Transverse colon (tissue), 4 donors: ENCODE results near the gene ROPN1B. TPM values are rescaled to one million over a fixed set of nuclear protein-coding genes. Genes with fewer than 3 reads are reported as not detected.

ENCODE experiments used
- DNase-seq: peaks from one replicate; pipeline ENCODE4 v3.0.0-alpha.2; 2019
- H3K27ac ChIP-seq, 4 donors: fragments of 200-600 bp; sonication (generic); 2 replicates each; pipeline ENCODE4 v1.5.1; 2016 to 2018; ENCODE audit warnings: inconsistent platforms in 4 of 4
- H3K27me3 ChIP-seq: fragments of 200-600 bp; sonication (generic); 2 replicates; pipeline ENCODE4 v1.5.1; 2017; ENCODE audit warnings: inconsistent platforms
- H3K36me3 ChIP-seq, 4 donors: fragments of 200-600 bp; sonication (generic); 2 replicates each; pipeline ENCODE4 v1.5.1; 2017 to 2019; ENCODE audit warnings: inconsistent platforms in 4 of 4
- H3K4me1 ChIP-seq, 4 donors: fragments of 200-600 bp; sonication (generic); 2 replicates each; pipeline ENCODE4 v1.5.1; 2017 to 2020; ENCODE audit warnings: inconsistent platforms in 4 of 4
- H3K4me3 ChIP-seq, 4 donors: fragments of 200-600 bp; sonication (generic); 1 replicate in 1 of 4; 2 replicates in 3 of 4; pipeline versions ENCODE4 v1.5.1 to v1.6.1; 2017 to 2019; ENCODE audit warnings: inconsistent platforms in 4 of 4
- H3K9me3 ChIP-seq, 2 donors: fragments of 200-600 bp; sonication (generic); 2 replicates each; pipeline ENCODE4 v1.5.1; 2017 to 2019; ENCODE audit warnings: inconsistent platforms in 2 of 2
- CTCF ChIP-seq, 5 experiments: fragments of 200-600 bp in 3 of 5; fragments of 450-650 bp in 2 of 5; sonication (generic) in 3 of 5; IDR thresholded peaks; 1 replicate in 2 of 5; 2 replicates in 3 of 5; pipeline ENCODE4 v1.5.1; 2016 to 2017; ENCODE audit warnings: antibody characterized with exemption in 5 of 5, inconsistent platforms in 3 of 5, mild to moderate bottlenecking in 2 of 5, moderate library complexity in 1 of 5
- EP300 ChIP-seq: sonication (generic); formaldehyde crosslinking; IDR thresholded peaks from one replicate; pipeline ENCODE4 v1.6.1; 2017; ENCODE audit warnings: antibody characterized with exemption, low read depth
- POLR2A ChIP-seq: fragments of 450-650 bp; IDR thresholded peaks from one replicate; pipeline ENCODE4 v1.6.1; 2016; ENCODE audit warnings: antibody characterized with exemption, mild to moderate bottlenecking, moderate library complexity
- POLR2AphosphoS5 ChIP-seq, 3 donors: sonication (generic); formaldehyde crosslinking; IDR thresholded peaks; one replicate each; pipeline ENCODE4 v1.6.1; 2016; ENCODE audit warnings: antibody characterized with exemption in 3 of 3
- WGBS, 2 donors: methylation state at CpG; one replicate each; pipeline ENCODE4 v1.1.5; 2018; ENCODE audit warnings: low coverage in 1 of 2; 5-methylcytosine and 5-hydroxymethylcytosine counted together
- in situ Hi-C, 4 donors: fragments of 200-750 bp; cut with MboI; loops; one replicate each; pipeline versions ENCODE4 v1.15.0 to v1.15.1; 2017; ENCODE audit warnings: low sequenced_read_pairs in 3 of 4, low pct_ligation_motif_present in 1 of 4, low pct_unique_long_range_greater_than_20kb in 1 of 4
- intact Hi-C: fragments of 100-400 bp; cut with DNase I; formaldehyde crosslinking; loops from one replicate; pipeline ENCODE4 v1.15.1; 2023; ENCODE audit warnings: low total_unique reads
- total RNA-seq, 4 donors: library from RNA; depleted of rRNA; stranded (reverse); fragments of >200 nt; gene quantifications; one replicate each; pipeline ENCODE4 v1.1.0, GENCODE V29; 2016

ROPN1B gene
- total RNA-seq, 4 donors from 2014 or later, result not detected

DNA sequence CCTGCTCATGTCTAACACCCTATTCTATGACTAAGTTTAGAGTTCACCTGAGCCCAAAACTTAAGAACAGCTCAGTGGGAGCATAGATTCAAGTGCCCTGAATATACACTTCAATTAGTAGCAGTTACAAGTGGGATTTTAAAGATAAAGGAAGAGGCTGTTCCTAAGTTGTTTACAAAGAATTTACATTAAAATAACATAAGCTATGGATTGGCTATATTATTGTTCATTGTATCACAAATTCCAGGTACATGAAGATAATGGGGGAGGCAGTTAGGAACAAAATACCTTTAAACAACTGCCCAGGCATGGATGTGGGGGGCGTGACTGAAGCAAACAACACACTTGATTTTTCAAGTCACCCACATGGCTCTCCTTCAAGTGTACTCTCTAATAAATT is 52.7 kb downstream of the ROPN1B start:
- in situ Hi-C loops, result no loop called here
- Histone ChIP-seq H3K36me3 (no peaks in the 10 kb centered on the region), H3K4me1 (no peaks in the 10 kb centered on the region), H3K27ac (no peak overlapping the region), H3K4me3 (no peak overlapping the region), H3K27me3 (no peaks in the 10 kb centered on the region), H3K9me3 (no peaks in the 10 kb centered on the region)
- intact Hi-C loops, result no loop called here
- 91 to 94% methylated on average over 1 of the region's 1 CpG for WGBS, 2 donors
- TF ChIP-seq EP300, result no peak
- no peak for TF ChIP-seq CTCF (IDR thresholded peaks at IDR 0.05)
- no peak for TF ChIP-seq POLR2A
- no peak for DNase-seq

GRCh38 chr3:126022741-126023359 is 53.9 kb downstream of the ROPN1B start:
- TF ChIP-seq POLR2A, result no peak
- no peak for TF ChIP-seq POLR2AphosphoS5 (IDR thresholded peaks at IDR 0.05)
- TF ChIP-seq EP300, result no peak
- TF ChIP-seq CTCF (IDR thresholded peaks at IDR 0.05), result no peak
- no peak for DNase-seq
- Histone ChIP-seq H3K4me3 (no peak overlapping the region), H3K4me1 (no peaks in the 10 kb centered on the region), H3K27ac (no peak overlapping the region), H3K9me3 (peaks cover under 1% of the 10 kb centered on the region in 2 donors), H3K27me3 (no peaks in the 10 kb centered on the region), H3K36me3 (no peaks in the 10 kb centered on the region)
- WGBS, 2 donors, result 50 to 95% methylated on average over 1 to 10 of the region's 10 CpGs
- intact Hi-C loops (no loop called here), in situ Hi-C loops (no loop called here)

DNA sequence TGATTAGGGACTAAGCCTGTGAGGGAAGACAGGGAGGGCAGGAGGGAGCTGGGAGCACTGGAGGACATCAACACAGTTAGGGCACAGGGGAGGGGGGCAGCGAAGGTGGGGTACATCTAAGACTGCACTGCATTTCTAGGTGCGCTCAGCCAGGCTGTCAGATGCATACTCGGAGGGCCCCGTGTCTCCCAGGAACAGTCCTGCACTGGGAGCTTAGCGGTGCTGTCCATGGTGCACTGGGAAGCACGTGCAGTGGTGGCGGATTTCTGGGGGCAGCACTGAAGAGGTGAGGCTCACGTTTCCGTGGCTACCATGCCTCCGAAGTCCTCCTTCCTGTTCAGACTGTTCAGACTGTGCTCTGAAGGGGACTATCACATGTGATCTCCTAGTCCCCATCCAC is 54.4 kb downstream of the ROPN1B start:
- no peak for DNase-seq
- in situ Hi-C loops (no loop called here), intact Hi-C loops (no loop called here)
- no peaks in the 10 kb centered on the region for H3K27me3 ChIP-seq
- peaks cover 6% of the 10 kb centered on the region in 2 donors for H3K9me3 ChIP-seq
- no peak overlapping the region for H3K4me3 ChIP-seq
- 84% methylated on average over 10 of the region's 10 CpGs; no CpG with 5 or more reads in 1 of the 2 donors for WGBS, 2 donors
- H3K36me3 ChIP-seq, result no peaks in the 10 kb centered on the region
- no peak overlapping the region for H3K27ac ChIP-seq
- no peaks in the 10 kb centered on the region for H3K4me1 ChIP-seq
- no peak for TF ChIP-seq POLR2AphosphoS5 (IDR thresholded peaks at IDR 0.05)
- TF ChIP-seq CTCF (IDR thresholded peaks at IDR 0.05), result no peak
- TF ChIP-seq EP300, result no peak
- TF ChIP-seq POLR2A, result no peak

GRCh38 chr3:126024049-126024854 is 55.3 kb downstream of the ROPN1B start:
- WGBS, 2 donors, result 97 to 100% methylated on average over 1 to 9 of the region's 9 CpGs
- TF ChIP-seq POLR2A (no peak), CTCF (IDR thresholded peaks at IDR 0.05) (no peak), EP300 (no peak), POLR2AphosphoS5 (IDR thresholded peaks at IDR 0.05) (no peak)
- Histone ChIP-seq H3K36me3 (no peaks in the 10 kb centered on the region), H3K9me3 (peaks cover 7 to 9% of the 10 kb centered on the region in 2 donors), H3K4me1 (no peaks in the 10 kb centered on the region), H3K4me3 (no peak overlapping the region), H3K27me3 (no peaks in the 10 kb centered on the region), H3K27ac (no peak overlapping the region)
- in situ Hi-C loops, result no loop called here
- no peak for DNase-seq
- intact Hi-C loops, result no loop called here
